GM21515 (cell line): ENCODE measurements around the gene ELOVL5.

ENCODE experiments used
- ATAC-seq: cut with Tn5 transposase; IDR thresholded peaks from one replicate; pipeline ENCODE4 v1.9.1; 2021; ENCODE audit not compliant: unreplicated experiment

ELOVL5 gene

DNA sequence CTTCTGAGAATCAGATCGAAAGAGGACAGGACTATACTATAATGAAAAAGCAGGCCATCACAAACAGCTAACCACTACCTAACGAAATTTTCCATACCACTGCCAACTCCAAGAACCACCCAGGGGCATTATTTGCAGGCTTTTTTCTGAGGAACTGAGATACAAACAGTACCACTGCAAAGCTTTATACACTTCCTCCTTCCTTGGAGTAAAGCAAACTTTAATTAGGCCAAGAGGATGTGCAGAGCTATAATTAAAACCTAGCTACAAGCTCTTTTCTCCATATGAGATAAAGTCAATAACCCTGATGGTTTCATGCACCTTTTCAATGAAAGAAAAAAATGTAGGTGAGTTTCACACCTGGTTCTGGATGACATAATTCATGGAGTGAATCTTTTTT, 68.5 kb downstream of the ELOVL5 start:
- no peak for ATAC-seq

DNA sequence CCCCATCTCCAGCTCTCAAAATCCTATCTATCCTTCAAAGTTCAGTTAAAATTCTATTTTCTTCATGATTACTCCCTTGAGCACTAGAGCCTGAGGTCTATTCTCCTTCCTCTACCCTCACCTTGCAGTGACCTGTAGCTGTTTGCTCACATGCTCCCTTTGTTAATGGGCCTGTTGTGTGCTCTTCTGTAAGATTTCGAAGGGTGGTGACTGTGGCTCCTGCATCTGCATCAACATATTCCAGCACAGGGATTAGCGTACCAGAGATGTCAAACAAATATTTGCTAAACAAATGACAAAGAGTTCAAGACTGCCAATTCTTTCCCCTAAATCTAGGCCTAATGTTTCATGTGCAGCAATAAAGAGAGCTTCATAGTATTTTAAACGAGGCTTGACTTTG, 69.5 kb downstream of the ELOVL5 start:
- ATAC-seq = no peak

DNA sequence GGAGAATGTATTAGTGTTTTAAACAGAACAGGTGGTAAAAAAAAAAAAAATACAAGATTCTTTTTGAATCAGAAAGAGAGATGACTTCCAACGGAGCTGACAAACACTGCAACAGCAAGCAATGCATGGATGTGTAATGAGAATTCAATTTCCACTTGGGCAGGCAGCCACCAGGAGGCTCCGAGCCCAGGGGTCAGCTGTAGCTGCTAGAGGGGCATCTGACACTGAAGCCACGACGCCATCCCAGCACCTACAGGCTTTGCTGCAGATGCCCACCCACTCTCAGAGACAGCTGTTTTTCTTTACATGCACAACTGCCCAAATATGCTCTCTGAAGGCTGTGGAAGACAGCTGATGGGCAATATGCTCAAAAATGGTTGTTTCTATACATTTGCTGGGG, 75.4 kb downstream of the ELOVL5 start:
- ATAC-seq = no peak

DNA sequence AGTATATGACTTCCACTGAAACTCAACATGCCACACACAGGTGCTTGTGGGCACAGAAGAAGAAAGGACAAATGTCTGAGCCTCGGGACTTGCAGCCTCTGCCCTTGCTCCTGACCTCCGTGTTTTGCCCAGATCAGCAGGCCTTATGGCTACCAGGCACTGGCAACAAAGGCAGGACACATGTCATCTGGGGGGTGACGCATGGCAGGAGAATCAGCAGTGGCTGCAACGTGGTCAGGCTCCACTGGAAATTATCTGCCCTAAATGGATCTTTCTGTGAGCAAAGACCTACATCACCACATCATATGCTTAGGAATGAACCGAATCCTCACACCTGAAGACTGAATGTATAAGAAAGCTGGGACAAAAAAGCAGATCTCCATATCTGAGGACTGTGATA, 78.9 kb downstream of the ELOVL5 start:
- ATAC-seq = no peak

DNA sequence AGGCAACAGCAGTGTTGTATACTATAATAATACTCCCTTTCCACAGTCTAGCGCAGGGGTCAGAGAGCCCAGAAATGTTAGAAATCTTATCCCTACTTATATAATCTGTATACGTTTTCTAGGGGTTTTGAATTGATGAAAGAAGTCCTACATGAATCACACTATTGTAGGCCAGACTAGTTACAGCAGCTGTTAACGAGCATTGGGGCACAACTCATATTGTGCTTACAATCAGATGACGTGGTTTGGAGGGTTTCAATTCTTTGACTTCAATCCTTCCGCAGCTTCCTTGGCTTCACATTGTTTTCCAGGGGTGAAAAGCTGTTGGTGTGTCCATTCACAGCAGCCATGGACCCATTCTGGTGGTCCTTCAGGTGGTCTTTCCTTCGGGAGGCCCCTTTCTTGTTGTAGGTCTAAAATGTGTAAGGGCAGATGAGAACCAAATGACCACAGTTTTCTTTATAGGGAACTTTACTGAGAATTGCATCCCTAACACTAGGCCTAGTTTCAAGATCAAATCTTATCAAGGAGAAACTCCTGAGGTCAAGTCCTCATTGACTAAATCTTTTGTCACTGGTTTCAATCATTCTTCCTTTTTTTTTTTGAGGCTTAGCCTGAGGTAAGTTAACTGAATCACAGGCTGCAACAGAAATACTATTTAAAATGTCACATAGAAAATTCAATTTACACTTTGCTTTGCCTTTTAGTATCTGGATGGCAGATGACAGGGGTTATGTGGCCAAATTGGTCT, 79.7 kb downstream of the ELOVL5 start:
- no peak for ATAC-seq

DNA sequence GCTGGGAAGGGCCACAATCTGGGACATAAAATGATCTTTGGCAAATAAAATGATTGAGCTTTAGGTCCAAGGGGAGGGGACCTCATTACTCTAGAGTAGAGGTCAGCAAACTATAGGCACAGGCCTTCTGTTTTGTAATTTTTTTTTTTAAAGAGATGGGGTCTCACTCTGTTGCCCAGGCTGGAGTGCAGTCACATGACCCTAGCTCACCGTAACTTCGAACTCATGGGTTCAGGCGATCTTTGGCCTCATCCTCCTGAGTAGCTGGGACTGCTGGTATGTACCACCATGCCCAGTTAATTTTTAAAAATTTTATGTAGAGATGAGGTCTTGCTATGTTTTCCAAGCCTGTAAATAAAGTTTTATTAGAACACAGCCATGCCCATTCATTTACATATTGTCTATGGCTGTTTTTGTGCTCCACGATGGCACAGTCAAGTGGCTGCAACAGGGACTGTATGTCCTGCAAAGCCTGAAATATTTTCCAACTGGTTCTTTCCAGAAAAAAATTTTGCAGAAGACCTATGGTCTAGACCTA, 82.1 kb downstream of the ELOVL5 start:
- ATAC-seq = no peak

DNA sequence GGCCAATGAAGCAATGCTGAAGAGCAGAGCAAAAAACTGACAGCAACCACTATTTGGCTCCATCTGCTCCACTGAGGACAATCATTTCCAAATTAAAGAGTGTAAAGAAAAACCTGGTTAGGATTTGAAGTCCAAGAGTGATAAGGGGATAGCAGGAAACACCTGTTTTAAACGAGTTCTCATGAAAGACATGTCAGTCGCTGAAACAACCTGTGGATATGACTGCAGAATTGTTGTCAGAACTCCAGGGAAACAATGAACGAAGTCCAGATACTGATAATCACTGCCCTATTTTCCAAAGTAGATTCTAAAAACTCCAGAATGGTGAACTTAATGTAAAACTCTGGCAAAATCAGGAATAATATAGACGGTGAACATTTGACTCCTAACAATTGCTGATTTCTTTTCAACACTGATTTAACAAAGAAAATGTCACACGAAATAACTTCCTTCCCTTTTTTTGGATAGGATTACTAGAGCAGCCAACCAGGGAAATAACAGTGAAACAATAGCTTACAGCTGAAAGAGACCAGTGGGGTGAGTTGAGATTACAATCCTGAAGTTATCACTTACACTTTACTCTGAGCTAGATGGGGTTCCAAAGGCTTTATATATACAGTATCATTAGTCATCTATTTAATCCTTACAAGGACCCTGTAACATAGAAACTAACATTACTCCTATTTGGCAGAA, 83.7 kb downstream of the ELOVL5 start:
- ATAC-seq = no peak

DNA sequence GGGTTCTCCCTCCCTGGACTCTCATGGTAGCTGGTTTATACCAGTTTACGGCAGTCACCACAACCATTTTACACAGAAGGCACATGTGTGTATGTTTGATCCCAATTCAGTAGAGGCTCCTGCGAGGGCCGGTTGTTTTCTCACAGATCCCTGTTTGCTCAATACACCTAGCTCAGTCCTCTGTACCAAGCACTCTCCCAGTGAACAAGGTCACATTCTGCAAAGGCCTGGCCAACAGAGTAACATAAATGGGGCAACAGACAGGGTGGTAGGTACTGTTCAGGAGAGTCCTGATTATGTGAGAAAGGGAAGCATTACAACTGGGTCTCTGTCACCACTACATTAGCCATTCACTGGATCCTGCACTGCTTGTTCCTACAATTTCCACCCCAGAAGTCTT, 84.4 kb downstream of the ELOVL5 start:
- no peak for ATAC-seq

DNA sequence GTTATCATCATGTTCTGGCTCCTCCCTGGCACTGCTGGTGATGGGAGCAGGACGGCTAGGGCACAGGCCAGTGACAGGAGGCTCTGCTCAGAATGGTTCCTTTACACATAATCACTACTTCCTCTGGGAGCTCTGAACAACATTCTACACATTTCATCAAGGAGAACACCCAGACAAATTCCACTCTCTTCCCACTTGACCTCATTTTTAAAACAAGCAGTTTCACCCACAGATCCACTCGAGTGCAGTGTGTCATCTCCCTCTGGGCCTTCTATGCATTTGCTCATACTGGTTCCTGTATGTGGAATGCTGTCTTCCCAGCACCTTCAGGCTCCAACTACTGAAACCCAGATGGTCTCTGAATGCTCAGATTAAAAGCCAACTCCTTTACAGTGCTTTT, 84.8 kb downstream of the ELOVL5 start:
- no peak for ATAC-seq

DNA sequence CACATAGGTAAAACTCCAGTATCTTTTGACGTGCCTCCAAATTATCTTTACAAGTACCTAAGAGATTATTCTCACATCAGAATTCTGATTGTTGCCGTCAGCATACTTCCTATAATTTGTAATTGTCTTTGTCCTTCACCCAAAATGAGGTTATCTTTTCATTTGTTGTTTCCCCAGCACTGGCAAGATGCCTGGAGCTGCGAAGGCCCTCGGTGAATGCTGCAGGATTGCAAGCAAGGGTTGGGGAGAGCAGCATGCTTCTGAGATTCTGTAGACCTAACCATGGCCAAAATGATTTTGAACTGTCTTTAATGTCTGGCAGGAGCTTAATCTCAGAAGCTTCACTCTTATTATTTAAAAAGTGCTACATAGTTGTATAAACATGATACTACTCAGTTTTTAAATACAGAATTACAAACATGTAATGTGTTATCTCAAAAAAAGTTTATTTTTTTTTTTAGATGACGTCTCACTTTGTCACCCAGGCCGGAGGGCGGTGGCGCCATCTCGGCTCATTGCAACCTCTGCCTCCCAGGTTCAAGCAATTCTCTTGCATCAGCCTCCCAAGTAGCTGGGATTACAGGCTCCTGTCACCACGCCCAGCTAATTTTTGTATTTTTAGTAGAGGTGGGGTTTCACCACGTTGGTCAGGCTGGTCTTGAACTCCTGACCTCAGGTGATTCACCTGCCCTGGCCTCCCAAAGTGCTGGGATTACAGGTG, 88.7 kb downstream of the ELOVL5 start:
- ATAC-seq = no peak

DNA sequence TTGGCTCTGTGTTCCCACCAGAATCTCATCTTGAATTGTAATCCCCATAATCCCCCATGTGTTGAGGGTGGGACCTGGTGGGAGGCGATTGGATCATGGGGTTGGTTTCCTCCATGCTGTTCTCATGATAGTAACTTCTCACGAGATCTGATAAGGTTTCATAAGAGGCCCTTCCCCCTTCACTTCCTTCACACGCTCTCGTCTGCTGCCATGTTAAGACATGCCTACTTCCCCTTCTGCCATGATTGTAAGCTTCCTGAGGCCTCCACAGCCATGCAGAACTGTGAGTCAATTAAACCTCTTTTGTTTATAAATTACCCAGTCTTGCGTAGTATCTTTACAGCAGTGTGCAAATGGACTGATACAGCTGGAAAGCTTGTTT, 90.0 kb downstream of the ELOVL5 start:
- ATAC-seq = no peak

DNA sequence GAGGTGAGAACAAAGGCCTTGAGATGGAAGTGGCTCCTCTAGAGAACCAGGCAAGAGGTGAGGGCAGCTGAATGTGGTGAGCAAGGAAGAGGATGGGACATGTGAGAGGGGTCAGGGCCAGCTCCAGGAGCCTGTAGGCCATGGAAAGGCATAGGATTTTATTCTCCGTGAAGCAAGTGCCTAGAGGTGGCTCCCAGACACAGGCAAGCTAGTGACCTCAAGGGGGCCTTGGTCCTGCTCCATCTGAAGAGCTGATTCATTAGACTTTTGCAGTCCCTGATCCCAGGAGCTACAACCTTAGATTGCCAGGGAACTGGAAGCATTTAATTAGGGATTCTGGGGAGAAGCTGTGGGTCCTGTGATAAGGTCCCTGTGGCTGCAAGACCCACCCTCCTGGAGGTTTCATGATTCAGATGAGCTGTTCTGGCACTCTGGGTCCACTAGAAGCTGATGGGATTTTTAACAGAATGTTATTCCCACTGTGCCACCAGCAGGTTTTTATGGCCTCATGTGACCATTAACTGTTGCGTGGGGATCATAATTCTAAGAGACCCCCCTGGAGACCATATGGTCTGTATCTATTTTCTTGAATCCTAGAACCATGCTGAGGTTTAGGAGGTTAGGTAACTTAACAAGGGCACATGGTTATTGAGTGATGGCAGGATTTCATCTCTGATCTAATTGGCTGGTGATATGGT, 90.5 kb downstream of the ELOVL5 start:
- ATAC-seq = no peak

DNA sequence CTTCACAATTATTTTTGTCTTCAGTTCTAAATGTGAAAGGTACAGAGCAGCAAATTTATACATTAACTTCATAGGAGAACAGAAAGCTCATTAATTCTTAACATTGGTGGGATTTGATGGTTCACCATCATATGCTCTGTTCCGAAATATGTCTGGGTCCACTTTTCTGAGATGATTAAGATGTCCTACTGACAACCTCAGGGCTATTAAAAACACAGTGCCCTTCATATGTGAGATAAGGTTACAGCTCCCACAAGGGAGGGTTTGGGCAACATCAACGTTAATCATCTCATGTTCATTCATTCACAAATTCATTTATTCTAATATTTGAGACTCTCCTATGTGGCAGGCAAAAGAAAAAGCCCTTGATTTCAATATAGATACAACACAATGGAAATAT, 91.2 kb downstream of the ELOVL5 start:
- no peak for ATAC-seq

DNA sequence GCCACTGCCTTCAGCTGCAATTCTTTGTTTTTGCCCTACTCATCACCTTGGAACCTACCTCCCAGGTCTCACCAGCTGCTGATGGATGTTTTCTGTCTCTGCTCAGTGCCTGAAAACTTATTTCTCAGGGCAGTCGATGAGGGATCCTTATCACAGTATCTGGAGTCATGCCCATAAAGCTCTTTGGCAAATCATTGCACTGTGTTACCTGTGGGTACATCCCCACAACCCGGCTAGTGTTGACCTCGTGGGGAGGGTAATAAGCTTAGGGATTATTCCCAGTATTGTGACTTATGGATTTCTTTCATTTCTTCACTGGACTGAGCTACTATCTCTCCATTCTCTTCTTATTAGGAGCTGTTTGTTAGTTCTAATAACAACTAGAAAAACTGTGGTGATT, 91.7 kb downstream of the ELOVL5 start:
- no peak for ATAC-seq

DNA sequence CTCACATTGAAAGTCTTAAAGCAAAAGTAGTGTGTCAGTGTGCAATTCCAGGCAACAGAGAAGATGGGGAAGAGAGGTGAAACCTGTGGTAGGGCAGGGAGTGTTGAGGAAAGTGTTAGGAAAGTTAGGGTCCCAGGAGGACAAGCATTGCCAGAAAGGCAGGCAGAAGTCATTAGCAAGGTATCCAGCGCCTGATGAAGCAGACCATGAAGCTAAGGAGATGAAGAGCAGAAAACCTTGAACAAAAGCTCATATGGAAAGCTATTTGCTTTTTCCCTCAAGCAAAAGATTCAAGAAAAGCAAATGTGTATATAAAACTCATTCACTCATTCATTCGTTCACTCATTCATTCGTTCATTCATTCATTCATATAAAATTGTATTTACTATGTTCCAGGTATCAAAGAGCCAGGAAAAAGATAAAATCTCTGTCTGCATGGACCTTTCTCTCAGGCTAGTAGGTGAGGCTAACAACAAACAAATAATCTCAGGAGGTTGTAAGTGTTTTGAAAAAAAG, 96.5 kb downstream of the ELOVL5 start:
- ATAC-seq = no peak

DNA sequence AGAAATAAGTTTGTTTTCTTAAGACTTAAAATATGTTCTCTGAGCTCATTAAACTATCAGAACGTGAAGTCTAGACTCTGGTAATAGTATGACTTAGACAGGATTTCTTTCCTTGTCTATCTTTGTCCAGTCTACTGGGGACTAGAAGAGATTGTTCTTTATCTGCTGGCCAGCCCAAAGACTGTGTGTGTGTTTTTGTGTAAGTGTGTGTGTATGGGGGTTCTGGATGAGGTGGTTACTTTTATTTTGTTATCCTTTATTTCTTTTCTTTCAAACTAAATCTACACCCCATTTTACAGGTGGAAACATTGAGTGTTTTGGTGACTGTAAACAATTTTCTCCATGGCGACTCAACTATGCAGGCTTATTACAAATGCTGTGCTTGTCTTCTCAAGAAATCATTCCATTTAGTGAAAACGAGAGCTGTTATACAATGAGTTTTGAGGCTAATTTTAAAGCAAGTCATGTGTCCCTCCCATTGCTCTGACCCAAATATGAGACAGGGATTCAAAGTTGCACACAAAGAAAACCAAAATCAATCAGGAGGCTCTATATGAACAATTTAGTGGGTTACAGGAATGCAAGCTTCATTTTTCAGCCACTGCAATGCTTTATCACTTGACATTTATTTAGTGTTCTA, 97.6 kb downstream of the ELOVL5 start:
- no peak for ATAC-seq

DNA sequence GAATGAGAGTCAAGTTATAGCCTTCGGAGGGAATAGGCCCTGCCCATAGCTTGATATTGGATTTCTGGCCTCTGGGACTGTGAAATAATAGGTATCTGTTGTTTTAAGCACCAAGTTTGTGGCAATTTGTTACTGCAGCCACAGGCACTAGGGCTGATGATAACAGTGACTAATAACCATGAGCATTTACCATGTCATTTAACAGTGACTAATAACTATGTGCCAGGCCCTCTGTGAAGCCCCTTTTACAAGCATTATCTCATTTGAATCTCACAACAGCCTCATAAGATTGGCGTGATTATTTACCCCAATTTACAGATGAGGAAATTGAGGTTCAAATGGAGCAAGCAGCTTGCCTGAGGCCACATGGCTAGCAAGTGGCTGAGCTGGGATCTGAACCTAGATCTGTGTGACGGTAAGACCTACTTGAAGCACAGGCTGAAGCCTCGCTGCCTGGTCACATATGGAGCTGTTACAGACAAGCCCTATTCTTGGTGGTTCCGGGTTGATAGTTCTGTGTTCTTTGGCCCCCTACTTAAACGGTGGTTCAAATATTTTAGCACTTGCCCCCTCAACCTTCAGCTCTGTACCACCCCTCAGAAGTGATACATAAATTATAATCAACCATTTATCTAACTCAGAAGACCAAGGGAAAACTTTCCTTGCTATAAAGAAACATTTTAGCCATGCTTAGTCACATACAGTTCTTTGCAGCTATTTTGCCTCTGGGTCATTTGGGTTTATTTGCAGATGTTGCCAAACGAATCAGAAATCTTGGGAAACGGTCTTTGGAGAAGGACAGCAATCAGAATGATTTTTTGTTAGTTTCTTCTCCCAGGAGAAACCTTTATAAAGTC, 98.3 kb downstream of the ELOVL5 start:
- no peak for ATAC-seq

DNA sequence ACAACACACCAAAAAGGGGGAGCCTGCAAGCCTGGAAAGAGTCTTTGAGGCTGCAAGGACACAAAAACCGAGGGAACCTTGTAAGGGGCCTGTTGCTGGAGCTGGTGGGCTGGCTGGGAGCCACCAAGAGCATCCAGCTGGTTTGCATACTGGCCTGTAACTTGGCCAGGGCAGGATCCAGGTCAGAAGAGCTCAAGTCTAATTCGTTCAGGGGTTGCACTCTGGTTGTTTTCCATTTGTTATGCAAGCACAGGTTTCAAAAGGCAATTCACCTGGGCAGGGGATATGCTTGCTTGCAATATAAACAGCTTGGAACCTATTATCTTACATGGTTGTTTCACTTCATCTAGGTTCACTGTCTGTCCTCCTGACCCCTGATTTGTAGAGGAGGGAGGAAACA, 101.8 kb downstream of the ELOVL5 start:
- ATAC-seq = no peak

DNA sequence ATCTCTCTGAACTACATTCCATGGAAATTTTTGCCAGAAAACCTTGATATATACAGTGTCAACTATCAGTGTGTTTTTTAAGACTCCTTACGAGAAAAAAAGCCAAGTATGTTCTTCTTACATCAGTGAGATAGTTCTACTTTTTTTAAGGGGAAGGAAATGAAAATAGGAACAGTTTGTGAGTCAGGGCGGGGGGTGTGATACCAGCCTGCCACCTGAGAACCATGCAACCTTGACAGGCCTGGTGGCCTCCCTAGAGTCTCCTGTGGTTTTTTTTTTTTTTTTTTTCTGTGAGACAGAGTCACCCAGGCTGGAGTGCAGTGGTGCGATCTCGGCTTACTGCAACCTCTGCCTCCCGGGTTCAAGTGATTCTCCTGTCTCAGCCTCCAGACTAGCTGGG, 103.8 kb downstream of the ELOVL5 start:
- peak; percentile 80 for ATAC-seq
